ENCODE results near the gene RC3H2.

The RC3H2 gene

GRCh38 chr9:122821278-122821943, 83.7 kb downstream of the RC3H2 start (continued):
- no peak for TF ChIP-seq ZNF404 (tag by site-specific recombination; IDR thresholded peaks at IDR 0.05)
- no peak for TF ChIP-seq SP2 (tag by site-specific recombination; IDR thresholded peaks at IDR 0.05)
- no peak for TF ChIP-seq PATZ1 (tag by site-specific recombination; IDR thresholded peaks at IDR 0.05)
- no peak for TF ChIP-seq ZNF843 (tag by site-specific recombination; IDR thresholded peaks at IDR 0.05)
- TF ChIP-seq ZNF645 (tag by site-specific recombination; IDR thresholded peaks at IDR 0.05) = no peak

GRCh38 chr9:122820490-122820845, 84.7 kb downstream of the RC3H2 start:
- no peak overlapping the region for H3K4me3 ChIP-seq (ENCODE audit: low read depth, low read length)
- peaks cover 7 to 66% of the 10 kb centered on the region in 2 experiments for H3K36me3 ChIP-seq (ENCODE audit: control insufficient read depth in 2 of 2, insufficient read depth in 1 of 2, low read length in 2 of 2)
- H3K9me3 ChIP-seq (ENCODE audit: control insufficient read depth, insufficient read depth, low read depth, low read length) = no peaks in the 10 kb centered on the region
- ChIA-PET POLR2A (interaction anchor here (0.6 to 1.9 kb wide), 2 partner anchors 8 to 18 kb away, joined by 7 to 9 read pairs; partner anchors contain the start of gene PDCL), CTCF (interaction anchor here (0.9 to 4.0 kb wide), 3 partner anchors 10 to 721 kb away, joined by 3 to 26 read pairs (median 3); no protein-coding TSS in a partner anchor)
- TF ChIP-seq SP3 (tag by site-specific recombination; IDR thresholded peaks at IDR 0.05) = no peak
- TF ChIP-seq ZNF792 (tag by site-specific recombination; IDR thresholded peaks at IDR 0.05) = no peak
- no peak for TF ChIP-seq ZNF830 (tag by site-specific recombination; IDR thresholded peaks at IDR 0.05; ENCODE audit: low read depth)
- no peak for TF ChIP-seq ZNF837 (tag by site-specific recombination; IDR thresholded peaks at IDR 0.05)
- TF ChIP-seq ZNF169 (tag by site-specific recombination; IDR thresholded peaks at IDR 0.05) = no peak
- no peak for TF ChIP-seq ZFP41 (tag by site-specific recombination; IDR thresholded peaks at IDR 0.05; ENCODE audit: borderline replicate concordance)
- no peak for TF ChIP-seq BCL6B (tag by site-specific recombination; IDR thresholded peaks at IDR 0.05)
- no peak for TF ChIP-seq ZNF184 (tag by site-specific recombination; IDR thresholded peaks at IDR 0.05)
- TF ChIP-seq WT1 (tag by site-specific recombination; IDR thresholded peaks at IDR 0.05) = no peak
- no peak for TF ChIP-seq ZNF280D (tag by site-specific recombination; IDR thresholded peaks at IDR 0.05)
- no peak for TF ChIP-seq ZNF223 (tag by site-specific recombination; IDR thresholded peaks at IDR 0.05)
- no peak for TF ChIP-seq GFI1B (tag by site-specific recombination; IDR thresholded peaks at IDR 0.05)
- H3K27ac ChIP-seq (ENCODE audit: extremely low read depth, low read depth, low read length) = no peak overlapping the region
- H3K4me1 ChIP-seq (ENCODE audit: control insufficient read depth, insufficient read depth, low read length) = peaks cover 8% of the 10 kb centered on the region
